GM12872 (cell line): ENCODE measurements around the gene NR1I3.

Experiments
- CTCF ChIP-seq: IDR thresholded peaks from 3 replicates; pipeline ENCODE4 v1.5.1; 2011; ENCODE audit warnings: low read depth, mild to moderate bottlenecking, low read length, moderate library complexity; ENCODE audit not compliant: insufficient read depth

The NR1I3 gene

GRCh38 chr1:161238039-161238473 is at the start of gene NR1I3:
Gene NR1I3, minus strand, starts transcription at chr1:161238203. Its CDS starts 1,638 bp downstream, at chr1:161236565.
- no peak for TF ChIP-seq CTCF

- TF ChIP-seq CTCF = no peak
Measured at GRCh38 chr1:161287482-161288054, 49.6 kb upstream of the NR1I3 start.

GRCh38 chr1:161285521-161285920 is 47.5 kb upstream of the NR1I3 start:
- no peak for TF ChIP-seq CTCF

- TF ChIP-seq CTCF = no peak
Measured at GRCh38 chr1:161285113-161285512, 47.1 kb upstream of the NR1I3 start.

GRCh38 chr1:161282991-161283390 is 45.0 kb upstream of the NR1I3 start:
- no peak for TF ChIP-seq CTCF

- TF ChIP-seq CTCF = no peak
Measured at GRCh38 chr1:161274874-161275273, 36.9 kb upstream of the NR1I3 start.

GRCh38 chr1:161273402-161273801 is 35.4 kb upstream of the NR1I3 start:
- TF ChIP-seq CTCF = no peak
